GM15510 (cell line): ENCODE data around the gene ZDHHC1.

Experiments
- POLR2A ChIP-seq: IDR thresholded peaks from 3 replicates; pipeline ENCODE4 v1.6.1; 2011; ENCODE audit warnings: borderline replicate concordance; ENCODE audit not compliant: insufficient read length; ENCODE audit errors: extremely low read depth

Gene ZDHHC1

DNA sequence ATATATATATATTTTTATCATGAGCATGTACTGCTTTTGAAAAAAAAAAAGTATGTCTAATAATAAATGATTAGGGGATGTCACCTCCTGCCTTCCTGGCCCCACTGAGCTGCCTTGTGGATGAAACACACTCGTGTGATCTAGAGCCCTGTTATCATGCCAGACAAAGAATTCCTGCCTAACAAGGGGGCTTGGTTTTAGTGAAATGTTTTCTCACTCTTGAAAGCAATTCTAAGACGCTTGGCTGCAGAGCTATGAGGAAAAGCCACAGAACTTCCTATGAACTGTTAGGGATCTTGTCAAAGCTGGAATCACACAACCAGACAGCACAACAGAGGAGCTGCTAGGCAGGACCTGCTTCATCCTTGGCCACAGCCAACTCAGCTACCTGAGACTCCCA is 4.0 kb downstream of the ZDHHC1 start:
- TF ChIP-seq POLR2A = no peak

DNA sequence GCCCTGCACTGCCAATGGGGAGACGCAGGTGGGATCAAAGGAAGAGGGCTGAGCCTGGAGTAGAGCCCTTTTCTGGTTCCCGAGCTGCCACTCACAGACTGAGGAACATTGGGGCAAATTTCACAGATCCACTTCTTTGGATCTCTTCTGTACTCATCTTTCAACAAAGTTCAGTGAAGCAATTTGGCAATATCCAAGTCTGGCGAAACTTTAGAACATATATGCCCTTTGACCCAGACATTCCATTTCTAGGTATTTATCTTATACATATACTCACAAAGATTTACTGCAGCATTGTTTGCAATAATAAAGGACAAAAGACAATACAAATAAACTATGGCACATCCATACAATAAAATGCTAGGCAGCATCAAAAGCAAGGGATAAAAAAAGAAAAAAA is 4.9 kb downstream of the ZDHHC1 start:
- TF ChIP-seq POLR2A = no peak

DNA sequence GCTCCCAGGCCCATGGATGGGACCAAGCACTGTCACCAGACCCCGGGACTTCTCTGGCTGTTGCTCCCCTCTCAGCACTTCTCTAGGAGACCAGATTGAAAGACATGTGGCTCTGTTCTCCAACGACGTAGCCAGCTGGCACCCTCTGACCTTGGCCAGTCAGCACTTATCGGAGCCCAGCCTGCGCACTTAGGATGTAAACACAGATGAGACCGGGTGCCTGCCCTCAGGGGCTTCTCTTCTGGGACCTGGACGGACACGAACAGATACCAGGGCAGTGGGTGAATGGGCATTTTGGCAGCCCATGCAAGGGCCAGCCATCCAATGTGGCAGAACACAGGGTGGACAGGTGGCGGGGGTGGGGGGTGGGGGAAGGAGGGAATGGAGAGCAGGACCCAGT is 6.6 kb downstream of the ZDHHC1 start:
- no peak for TF ChIP-seq POLR2A

DNA sequence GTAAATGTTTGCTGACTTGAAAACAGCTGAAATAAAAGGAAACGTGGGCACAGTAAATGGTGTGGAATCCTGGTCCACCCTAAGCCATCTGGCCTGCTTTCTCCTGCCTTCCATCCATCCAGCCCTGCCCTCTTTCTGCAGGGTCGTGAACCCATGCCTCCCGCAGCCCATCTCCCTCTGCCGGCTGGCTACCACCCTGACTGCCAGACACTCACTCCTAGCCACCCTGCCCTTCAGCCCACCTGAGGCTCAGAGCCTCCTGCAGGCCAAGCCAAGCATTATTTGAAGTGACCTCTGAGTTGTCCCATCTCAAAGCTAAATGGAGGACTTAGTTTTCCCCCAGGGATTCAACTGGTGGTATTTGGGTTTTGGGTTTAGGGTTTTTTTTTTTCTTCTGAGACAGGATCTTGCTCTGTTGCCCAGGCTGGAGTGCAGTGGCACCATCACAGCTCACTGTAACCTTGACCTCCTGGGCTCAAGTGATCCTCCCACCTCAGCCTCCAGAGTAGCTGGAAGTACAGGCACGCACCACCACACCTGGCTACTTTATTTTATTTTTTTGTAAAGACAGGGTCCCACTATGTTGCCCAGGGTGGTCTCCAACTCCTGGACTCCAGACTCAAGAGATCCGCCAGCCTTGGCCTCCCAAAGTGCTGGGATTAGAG is 8.4 kb downstream of the ZDHHC1 start:
- TF ChIP-seq POLR2A = no peak

DNA sequence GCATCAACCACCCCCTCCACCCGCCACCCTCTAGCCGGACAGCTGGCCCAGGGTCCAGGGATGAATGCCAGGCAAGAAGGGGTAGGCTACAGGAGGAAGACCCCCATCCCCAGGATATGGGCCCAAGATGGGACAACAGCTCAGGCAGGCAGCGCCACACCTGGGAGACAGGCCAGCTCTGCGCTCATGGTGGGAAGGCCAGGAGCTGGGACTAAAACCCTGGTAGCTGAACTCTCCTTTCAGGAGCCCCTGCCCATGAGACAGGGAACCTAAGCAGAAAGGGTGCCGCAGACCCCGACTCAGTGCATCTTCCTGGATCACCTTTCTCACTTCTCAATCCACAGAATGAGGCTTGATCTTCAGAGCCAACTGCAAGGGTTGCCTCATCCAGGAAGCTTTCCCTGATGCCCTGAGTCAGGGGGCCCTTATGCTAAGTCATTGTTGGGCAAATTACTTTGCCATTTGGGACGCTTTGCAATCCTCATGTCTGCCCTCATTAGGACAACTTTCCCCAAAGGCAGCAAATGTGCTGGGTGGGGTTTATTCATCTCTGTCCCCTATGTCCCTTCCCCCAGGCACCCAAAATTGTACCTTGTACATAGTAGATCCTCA is 9.0 kb downstream of the ZDHHC1 start:
- no peak for TF ChIP-seq POLR2A

DNA sequence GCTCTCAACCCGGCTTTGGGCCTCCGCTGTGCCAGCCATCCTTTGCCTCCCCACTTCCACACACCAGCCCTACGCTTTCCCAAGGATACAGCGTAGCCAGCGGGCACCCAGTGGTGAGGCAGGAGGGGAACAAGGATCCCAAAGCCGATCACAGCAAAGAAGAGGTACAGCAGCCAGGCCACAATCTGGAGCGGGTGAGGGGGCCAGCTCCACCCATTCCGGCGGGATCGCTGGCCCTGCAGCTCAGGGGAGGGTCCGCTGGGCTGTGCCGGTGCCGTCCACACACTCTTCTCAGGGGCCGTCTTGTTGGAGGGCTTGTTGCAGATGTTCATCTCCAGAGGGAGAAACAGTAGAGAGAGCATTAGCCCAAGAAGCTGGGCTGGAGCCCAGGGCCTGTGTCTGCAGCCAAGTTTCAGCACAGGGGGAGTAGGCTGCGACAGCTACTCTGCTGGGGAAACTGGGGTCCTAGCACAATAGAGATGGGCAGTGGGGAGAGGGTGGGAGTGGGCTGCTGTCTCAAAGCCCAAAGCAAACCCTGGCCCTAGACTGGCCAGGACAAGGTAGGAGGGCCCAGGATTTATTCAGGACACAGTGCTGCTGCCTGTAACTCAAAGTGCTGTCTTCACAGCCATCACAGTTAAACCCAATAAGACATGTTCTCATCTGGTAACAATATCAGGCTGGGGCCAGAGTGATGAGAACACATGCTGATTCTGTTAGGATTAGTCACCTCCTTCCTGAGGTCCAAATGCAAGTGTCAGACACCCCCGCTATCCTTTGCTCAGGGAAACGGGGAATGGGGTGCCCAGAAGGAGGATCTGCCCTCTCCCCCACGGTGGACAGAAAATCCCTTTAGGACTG is 9.9 kb downstream of the ZDHHC1 start:
- no peak for TF ChIP-seq POLR2A

DNA sequence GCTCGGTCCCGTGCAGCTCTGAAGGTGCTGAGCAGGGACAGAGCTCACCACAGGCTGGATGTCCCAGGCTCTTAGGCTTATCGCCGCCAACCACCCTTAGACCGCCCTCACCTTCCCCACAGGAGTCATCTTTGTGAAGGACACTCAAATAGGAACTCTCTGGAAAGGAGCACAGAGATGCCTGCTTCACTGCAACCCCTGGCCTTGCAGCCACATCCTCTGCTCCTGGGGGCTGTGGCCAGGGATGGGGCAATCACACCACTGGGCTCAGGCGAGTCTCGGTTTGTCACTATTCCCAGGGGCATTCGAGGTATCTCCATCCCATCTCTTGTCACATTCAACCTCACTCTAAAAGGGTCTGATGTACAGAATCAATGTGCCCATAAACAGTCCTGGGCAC is 10.9 kb downstream of the ZDHHC1 start:
- no peak for TF ChIP-seq POLR2A

DNA sequence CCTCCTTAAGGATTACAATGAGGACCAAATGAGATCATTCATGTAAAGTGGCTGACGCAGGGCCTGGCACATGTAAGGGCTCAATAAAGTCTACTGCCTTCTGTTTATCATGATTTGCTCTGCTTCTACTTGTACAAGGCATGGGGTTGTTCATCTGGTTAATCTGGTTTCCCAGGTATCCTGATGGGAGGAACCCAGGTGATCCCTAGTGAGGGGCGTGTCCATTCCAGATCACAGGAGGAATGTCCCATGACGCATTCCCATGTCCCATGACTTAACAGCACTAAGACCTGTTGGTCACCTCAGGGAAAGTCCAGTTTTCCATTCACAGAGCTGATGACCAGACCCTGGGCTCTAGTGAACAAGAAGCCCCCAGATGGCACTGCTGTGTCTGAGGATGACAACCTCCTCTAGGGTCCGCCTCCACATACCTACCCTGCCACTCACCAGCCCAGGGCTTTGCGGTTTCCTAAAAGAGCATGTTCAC is 11.5 kb downstream of the ZDHHC1 start:
- no peak for TF ChIP-seq POLR2A

DNA sequence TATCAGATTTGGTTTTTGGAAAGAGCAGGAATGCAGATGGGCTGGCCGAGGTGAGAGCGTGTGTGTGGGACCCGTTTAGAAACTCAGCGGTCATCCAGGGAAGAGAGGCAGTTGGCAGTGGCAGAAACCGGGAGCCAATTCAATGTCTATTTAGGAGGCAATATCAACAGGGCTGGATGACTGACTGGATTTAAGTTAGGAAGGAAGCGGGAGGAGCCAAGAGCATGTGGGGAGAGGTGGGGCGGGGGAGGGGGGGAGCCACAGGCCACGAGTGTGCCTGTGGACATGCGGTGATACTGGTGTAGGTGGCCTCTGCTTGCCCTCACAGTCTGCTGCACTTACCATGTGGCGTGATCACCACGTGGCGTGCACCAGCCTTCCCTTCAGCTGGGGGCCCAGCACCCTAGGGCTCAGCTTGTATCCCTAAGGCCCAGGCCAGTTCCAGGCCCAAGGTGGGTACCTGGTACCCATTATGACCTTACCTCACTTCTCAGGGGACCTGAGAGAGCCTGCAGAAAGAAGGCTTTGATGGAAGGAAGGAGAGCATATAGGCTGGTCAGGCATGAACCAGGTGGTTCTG is 12.2 kb downstream of the ZDHHC1 start:
- TF ChIP-seq POLR2A = no peak

DNA sequence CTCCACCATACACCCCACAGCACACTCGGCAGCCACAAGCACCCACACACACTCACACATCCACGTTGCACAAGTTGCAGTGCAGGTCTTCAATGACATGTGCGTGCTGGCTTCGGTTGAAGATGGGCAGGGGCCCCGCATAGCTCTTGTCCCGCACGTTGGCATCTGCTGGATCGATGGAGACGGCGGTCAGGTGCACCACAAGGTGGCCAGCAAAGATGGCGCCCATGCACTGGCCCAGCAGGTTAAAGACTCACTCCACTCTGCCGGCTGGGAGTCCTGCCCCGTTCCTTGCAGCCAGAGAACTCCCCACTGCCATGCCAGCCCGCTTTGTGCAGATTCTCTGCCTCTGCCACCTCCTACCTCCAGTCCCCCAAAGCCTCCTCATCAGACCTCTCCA is 15.4 kb downstream of the ZDHHC1 start:
- no peak for TF ChIP-seq POLR2A

DNA sequence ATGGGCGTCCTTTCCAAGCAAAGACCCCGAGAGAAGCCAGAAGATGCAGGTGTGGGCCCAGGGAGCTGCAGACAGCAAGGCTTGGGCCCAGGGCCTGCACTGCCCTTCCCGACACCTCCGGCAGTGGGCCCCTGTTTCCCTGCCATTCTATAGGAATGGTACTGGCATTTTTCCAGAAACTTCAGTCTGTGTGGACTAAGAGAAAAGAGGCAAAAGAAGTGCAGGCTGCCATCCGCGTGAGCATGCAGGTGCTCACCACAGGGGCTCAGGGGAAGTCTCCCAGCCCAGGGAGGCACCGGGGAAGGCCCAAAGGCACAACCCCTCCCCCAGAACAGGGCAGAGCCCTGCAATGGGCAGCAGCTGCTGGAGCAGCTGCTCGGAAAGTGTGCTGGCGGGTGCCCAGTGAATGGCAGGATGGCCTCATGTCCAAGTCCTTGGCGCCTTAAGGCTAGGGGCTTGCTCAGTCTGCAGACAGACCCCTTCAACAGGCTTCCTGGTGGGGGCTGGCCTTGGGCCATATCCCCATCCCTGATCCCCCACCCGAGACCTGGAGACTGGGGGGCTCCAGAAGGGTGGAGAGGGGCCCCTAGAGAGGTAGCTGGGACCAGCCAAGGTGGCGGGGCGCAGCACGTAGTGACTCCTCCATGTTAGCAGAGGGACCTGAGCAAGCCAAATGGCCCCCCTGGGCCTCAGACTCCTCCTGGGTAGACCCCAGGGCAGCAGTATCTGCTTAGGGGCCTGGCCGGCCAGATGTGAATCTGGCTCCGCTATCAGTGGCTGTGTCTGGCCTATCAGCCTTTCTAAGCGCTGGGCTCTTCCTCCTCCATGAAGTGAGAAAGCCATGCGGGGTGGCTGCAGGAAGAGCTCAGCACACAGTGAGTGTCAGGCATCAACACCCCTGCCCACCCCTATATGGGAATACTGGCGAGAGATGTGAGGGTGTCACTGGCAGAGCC is 16.2 kb downstream of the ZDHHC1 start:
- no peak for TF ChIP-seq POLR2A

DNA sequence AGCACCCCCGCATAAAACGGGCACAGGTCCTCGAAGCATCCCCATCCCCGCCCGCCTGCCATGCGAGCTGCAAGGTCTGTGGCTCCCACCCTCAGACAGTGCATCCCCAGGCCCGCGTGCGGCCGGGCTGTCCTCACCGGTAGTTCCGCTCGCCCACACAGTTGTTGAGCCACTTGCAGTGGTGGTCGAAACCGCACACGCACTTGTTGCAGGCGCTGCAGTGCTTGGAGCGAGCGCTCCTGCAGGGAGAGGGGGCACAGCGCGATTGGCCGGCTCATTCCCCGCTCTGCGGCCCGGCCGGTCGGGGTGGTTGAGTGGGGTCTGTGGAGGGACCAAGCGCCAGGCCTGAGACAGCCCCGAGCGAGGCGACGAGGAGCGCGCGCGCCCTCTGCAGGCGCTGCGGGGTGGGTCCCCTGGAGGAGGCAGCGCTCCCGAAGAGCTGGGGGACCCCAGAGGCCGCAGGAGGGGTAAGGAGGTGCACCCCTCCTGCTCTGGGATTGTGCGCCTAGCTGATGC is 17.0 kb downstream of the ZDHHC1 start:
- no peak for TF ChIP-seq POLR2A

DNA sequence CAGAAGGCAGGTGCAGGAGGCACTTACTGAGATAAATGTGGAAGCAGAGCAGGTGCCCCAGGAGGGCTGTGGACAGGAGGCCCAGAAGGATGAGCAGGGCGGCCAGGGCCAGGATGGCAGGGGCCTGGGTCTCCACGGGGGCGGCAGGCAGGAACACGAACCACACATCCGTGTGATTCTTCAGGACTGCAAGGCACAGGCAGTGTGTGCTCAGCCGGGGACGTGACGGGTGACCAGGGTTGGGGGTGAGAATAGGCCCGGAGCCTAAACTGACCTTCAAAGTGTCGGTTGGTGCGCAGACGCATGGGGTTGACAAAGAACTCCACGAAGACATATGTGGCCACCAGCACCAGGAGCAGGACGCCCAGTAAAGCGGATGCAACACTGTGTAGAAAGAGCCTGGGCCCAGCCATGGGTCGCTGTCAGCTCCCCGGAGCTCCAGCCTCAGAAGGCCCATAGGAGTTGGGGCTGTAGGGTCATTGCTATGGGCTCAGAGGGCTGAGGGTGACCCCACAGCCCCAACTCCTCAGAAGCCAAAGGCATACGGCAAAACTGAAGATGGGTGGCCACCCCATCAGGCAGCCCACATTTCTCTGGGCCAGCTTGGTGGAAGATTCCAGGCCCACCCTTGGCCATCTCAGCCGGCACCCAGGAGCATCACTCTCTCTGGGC is 17.6 kb downstream of the ZDHHC1 start:
- no peak for TF ChIP-seq POLR2A

DNA sequence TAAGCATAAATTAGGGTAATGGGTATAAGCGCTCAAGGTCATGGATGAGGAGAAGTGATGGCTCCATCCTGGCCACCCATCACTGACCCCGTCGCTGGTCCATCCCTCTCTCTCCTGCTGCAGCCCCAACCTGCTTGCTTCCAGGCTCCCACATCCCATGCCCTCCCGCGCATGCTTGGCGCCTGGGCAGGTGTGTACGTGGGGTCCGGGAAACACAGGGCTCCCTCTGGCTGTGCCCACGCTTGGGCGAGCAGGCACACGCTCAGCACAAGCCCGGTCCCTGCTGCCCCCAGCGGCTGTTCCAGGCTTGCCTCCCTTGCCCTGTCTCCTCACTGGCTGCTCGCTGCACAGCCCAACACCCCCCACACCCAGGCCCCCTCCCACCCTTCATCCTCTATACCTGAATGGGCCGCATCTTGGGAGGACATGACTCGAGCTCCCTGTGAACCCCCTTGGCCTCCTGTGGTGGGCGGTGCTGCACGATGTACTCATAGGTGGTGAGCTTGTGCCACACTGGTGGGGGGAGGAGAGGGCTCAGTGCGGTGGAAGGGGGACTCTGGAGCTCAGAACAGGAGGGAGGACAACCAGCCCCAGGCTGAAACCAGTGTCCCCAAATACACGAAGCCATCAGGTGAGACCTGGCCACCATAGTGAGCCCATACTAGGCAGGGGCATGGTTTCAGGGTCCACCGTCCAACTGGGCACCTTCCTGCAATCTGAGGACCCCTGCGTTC is 18.3 kb downstream of the ZDHHC1 start:
- TF ChIP-seq POLR2A = no peak
